Neural cell (in vitro differentiated cells): Measurements from ENCODE around the gene CCDC60. TPM values are rescaled to one million over a fixed set of nuclear protein-coding genes. Genes with fewer than 3 reads are reported as not detected.

Experiments
- H2AFZ ChIP-seq: fragments of 200-600, 300-800 bp; sonication (generic), shearing (Covaris generic); 2 replicates; pipeline ENCODE4 v1.6.0; 2014; ENCODE audit warnings: low read depth, mild to moderate bottlenecking, antibody characterized with exemption, low read length, moderate library complexity
- H3F3A ChIP-seq: fragments of 200-600 bp; shearing (Covaris generic); 2 replicates; pipeline ENCODE4 v1.6.1; 2016; ENCODE audit warnings: mild to moderate bottlenecking, moderate library complexity, mixed read lengths, antibody characterized with exemption, low read length; ENCODE audit not compliant: insufficient read depth, poor library complexity, severe bottlenecking
- H3K27ac ChIP-seq: fragments of 200-600, 300-800 bp; sonication (generic), shearing (Covaris generic); 2 replicates; pipeline ENCODE4 v1.5.1; 2014; ENCODE audit warnings: mild to moderate bottlenecking, low read length, moderate library complexity
- H3K27me3 ChIP-seq: fragments of 300-800, 200-600 bp; sonication (generic), shearing (Covaris generic); 2 replicates; pipeline ENCODE4 v1.6.0; 2014; ENCODE audit warnings: mild to moderate bottlenecking, low read depth, low read length, moderate library complexity; ENCODE audit not compliant: insufficient read depth
- H3K36me3 ChIP-seq: fragments of 300-800, 200-600 bp; sonication (generic), shearing (Covaris generic); 2 replicates; pipeline ENCODE4 v1.5.1; 2014; ENCODE audit warnings: mild to moderate bottlenecking, antibody characterized with exemption, low read length, moderate library complexity; ENCODE audit not compliant: insufficient read depth
- H3K4me2 ChIP-seq: fragments of 300-800, 200-600 bp; sonication (generic), shearing (Covaris generic); 2 replicates; pipeline ENCODE4 v1.6.0; 2014; ENCODE audit warnings: mild to moderate bottlenecking, low read length
- H3K4me3 ChIP-seq: fragments of 300-800, 200-600 bp; sonication (generic), shearing (Covaris generic); 2 replicates; pipeline ENCODE4 v1.5.1; 2014; ENCODE audit warnings: mild to moderate bottlenecking, low read length, moderate library complexity
- H3K79me2 ChIP-seq: fragments of 200-600 bp; shearing (Covaris generic); replicated peaks from 2 replicates; pipeline ENCODE4 v1.6.0; 2014; ENCODE audit warnings: mild to moderate bottlenecking, low read length, moderate library complexity; ENCODE audit not compliant: insufficient read depth
- H3K9ac ChIP-seq: fragments of 300-800, 200-600 bp; sonication (generic), shearing (Covaris generic); 2 replicates; pipeline ENCODE4 v1.6.1; 2016; ENCODE audit warnings: mild to moderate bottlenecking, low read length, mixed read lengths
- H3K9me2 ChIP-seq: fragments of 200-600 bp; shearing (Covaris generic); 2 replicates; pipeline ENCODE4 v1.6.1; 2016; ENCODE audit warnings: mild to moderate bottlenecking, low read length, mixed read lengths; ENCODE audit not compliant: insufficient read depth
- H3K9me3 ChIP-seq: fragments of 200-600, 300-800 bp; sonication (generic), shearing (Covaris generic); 2 replicates; pipeline ENCODE4 v1.6.1; 2016; ENCODE audit warnings: mild to moderate bottlenecking, mixed run types, low read length, moderate library complexity, mixed read lengths
- H4K20me1 ChIP-seq: fragments of 200-600 bp; shearing (Covaris generic); 2 replicates; pipeline ENCODE4 v1.6.1; 2016; ENCODE audit warnings: mild to moderate bottlenecking, mixed run types; ENCODE audit not compliant: insufficient read depth
- EP300 ChIP-seq: fragments of 450-650 bp; conservative IDR thresholded peaks from 2 replicates; pipeline ENCODE4 v1.6.1; 2014; ENCODE audit warnings: antibody characterized with exemption, mild to moderate bottlenecking, moderate library complexity; ENCODE audit not compliant: poor library complexity, severe bottlenecking
- EZH2 ChIP-seq: fragments of 200-600, 300-800 bp; shearing (Covaris generic), sonication (generic); IDR thresholded peaks from 2 replicates; pipeline ENCODE4 v1.6.1; 2014; ENCODE audit warnings: antibody characterized with exemption, low read length, borderline replicate concordance, mild to moderate bottlenecking; ENCODE audit not compliant: insufficient read depth, poor library complexity, severe bottlenecking
- MXI1 ChIP-seq: fragments of 450-650 bp; conservative IDR thresholded peaks from 2 replicates; pipeline ENCODE4 v1.6.1; 2014; ENCODE audit warnings: antibody characterized with exemption, mild to moderate bottlenecking; ENCODE audit not compliant: poor library complexity, severe bottlenecking
- POLR2AphosphoS5 ChIP-seq: IDR thresholded peaks from 2 replicates; pipeline ENCODE4 v1.6.1; 2012
- RAD21 ChIP-seq: fragments of 450-650 bp; conservative IDR thresholded peaks from 2 replicates; pipeline ENCODE4 v1.6.1; 2014; ENCODE audit warnings: antibody characterized with exemption, mild to moderate bottlenecking, moderate library complexity
- SMC3 ChIP-seq: fragments of 450-650 bp; conservative IDR thresholded peaks from 2 replicates; pipeline ENCODE4 v1.6.1; 2014; ENCODE audit warnings: antibody characterized with exemption, mild to moderate bottlenecking, moderate library complexity; ENCODE audit not compliant: poor library complexity
- TAF1 ChIP-seq: IDR thresholded peaks from 2 replicates; pipeline ENCODE4 v1.6.1; 2012; ENCODE audit warnings: low read depth
- polyA plus RNA-seq: library from polyadenylated mRNA; depleted of rRNA; stranded (reverse); fragments of >200 nt; gene quantifications from 2 replicates; pipeline ENCODE4 v1.2.3, GENCODE V29; 2014
- TF ChIP-seq, protein P1 (sequence below): fragments of 450-650 bp; IDR thresholded peaks from 2 replicates; pipeline ENCODE4 v1.5.1; 2014; ENCODE audit warnings: antibody characterized with exemption, mild to moderate bottlenecking, moderate library complexity; ENCODE audit not compliant: poor library complexity, severe bottlenecking
- TF ChIP-seq, protein P2 (sequence below): IDR thresholded peaks from 2 replicates; pipeline ENCODE4 v1.6.1; 2012; ENCODE audit warnings: borderline replicate concordance

The CCDC60 gene
- polyA plus RNA-seq, 1 donor from 2014 or later = not detected

DNA sequence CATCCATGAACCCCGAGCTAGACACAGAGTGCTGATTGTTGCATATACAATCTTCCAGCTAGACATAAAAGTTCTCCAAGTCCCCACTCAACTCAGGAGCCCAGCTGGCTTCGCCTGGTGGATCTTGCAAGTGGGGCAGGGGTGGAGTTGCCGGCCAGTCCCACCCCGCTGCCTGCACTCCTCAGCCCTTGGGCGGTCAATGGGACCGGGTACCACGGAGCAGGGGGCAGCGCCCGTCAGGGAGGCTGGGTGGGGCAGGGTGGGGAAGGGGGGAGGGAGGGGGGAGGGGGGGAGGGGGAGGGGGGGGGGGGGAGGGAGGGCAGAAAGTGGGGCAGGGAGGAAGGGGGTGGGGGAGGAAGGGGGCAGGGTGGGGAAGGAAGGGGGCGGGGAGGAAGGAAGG is 63.0 kb downstream of the CCDC60 start:
- Histone ChIP-seq H3K79me2 (no peaks in the 10 kb centered on the region), H3K27me3 (no peaks in the 10 kb centered on the region), H3K27ac (no peak overlapping the region), H3K4me3 (no peak overlapping the region), H4K20me1 (no peaks in the 10 kb centered on the region), H3K9me2 (no peaks in the 10 kb centered on the region), H3K36me3 (no peaks in the 10 kb centered on the region), H2AFZ (no peak overlapping the region), H3K4me2 (no peak overlapping the region), H3K9ac (no peak overlapping the region), H3K9me3 (no peaks in the 10 kb centered on the region), H3F3A (no peaks in the 10 kb centered on the region)
- TF ChIP-seq, protein P1, sequence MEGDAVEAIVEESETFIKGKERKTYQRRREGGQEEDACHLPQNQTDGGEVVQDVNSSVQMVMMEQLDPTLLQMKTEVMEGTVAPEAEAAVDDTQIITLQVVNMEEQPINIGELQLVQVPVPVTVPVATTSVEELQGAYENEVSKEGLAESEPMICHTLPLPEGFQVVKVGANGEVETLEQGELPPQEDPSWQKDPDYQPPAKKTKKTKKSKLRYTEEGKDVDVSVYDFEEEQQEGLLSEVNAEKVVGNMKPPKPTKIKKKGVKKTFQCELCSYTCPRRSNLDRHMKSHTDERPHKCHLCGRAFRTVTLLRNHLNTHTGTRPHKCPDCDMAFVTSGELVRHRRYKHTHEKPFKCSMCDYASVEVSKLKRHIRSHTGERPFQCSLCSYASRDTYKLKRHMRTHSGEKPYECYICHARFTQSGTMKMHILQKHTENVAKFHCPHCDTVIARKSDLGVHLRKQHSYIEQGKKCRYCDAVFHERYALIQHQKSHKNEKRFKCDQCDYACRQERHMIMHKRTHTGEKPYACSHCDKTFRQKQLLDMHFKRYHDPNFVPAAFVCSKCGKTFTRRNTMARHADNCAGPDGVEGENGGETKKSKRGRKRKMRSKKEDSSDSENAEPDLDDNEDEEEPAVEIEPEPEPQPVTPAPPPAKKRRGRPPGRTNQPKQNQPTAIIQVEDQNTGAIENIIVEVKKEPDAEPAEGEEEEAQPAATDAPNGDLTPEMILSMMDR = no peak
- TF ChIP-seq SMC3 = no peak
- no peak for TF ChIP-seq EP300
- TF ChIP-seq EZH2 = no peak
- no peak for TF ChIP-seq POLR2AphosphoS5
- TF ChIP-seq MXI1 = no peak
- no peak for TF ChIP-seq TAF1
- TF ChIP-seq, protein P2, sequence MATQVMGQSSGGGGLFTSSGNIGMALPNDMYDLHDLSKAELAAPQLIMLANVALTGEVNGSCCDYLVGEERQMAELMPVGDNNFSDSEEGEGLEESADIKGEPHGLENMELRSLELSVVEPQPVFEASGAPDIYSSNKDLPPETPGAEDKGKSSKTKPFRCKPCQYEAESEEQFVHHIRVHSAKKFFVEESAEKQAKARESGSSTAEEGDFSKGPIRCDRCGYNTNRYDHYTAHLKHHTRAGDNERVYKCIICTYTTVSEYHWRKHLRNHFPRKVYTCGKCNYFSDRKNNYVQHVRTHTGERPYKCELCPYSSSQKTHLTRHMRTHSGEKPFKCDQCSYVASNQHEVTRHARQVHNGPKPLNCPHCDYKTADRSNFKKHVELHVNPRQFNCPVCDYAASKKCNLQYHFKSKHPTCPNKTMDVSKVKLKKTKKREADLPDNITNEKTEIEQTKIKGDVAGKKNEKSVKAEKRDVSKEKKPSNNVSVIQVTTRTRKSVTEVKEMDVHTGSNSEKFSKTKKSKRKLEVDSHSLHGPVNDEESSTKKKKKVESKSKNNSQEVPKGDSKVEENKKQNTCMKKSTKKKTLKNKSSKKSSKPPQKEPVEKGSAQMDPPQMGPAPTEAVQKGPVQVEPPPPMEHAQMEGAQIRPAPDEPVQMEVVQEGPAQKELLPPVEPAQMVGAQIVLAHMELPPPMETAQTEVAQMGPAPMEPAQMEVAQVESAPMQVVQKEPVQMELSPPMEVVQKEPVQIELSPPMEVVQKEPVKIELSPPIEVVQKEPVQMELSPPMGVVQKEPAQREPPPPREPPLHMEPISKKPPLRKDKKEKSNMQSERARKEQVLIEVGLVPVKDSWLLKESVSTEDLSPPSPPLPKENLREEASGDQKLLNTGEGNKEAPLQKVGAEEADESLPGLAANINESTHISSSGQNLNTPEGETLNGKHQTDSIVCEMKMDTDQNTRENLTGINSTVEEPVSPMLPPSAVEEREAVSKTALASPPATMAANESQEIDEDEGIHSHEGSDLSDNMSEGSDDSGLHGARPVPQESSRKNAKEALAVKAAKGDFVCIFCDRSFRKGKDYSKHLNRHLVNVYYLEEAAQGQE = no peak
- no peak for TF ChIP-seq RAD21

DNA sequence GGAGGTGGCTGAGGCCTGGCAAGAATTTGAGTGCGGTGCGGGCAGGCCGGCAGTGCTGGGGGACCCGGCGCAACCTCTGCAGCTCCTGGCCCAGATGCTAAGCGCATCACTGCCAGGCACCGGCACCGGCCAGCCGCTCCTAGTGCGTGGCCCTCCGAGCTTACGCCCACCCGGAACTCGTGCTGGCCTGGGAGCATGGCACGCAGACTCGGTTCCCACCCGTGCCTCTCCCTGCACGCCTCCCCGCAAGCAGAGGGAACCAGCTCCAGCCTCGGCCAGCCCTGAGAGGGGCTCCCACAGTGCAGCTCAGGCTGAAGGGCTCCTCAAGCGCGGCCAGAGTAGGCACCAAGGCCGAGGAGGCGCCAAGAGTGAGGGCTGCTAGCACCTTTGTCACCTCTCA is 63.7 kb downstream of the CCDC60 start:
- H3F3A ChIP-seq = no peaks in the 10 kb centered on the region
- no peaks in the 10 kb centered on the region for H3K36me3 ChIP-seq
- no peaks in the 10 kb centered on the region for H3K79me2 ChIP-seq
- H3K27ac ChIP-seq = no peak overlapping the region
- no peaks in the 10 kb centered on the region for H3K27me3 ChIP-seq
- H2AFZ ChIP-seq = no peak overlapping the region
- TF ChIP-seq POLR2AphosphoS5 (no peak), MXI1 (no peak), EZH2 (no peak), SMC3 (no peak), EP300 (no peak), RAD21 (no peak), TAF1 (no peak)
- TF ChIP-seq, protein P2 = no peak
- TF ChIP-seq, protein P1 = no peak
- H3K9me2 ChIP-seq = no peaks in the 10 kb centered on the region
- no peaks in the 10 kb centered on the region for H4K20me1 ChIP-seq
- no peak overlapping the region for H3K9ac ChIP-seq
- no peaks in the 10 kb centered on the region for H3K9me3 ChIP-seq
- no peak overlapping the region for H3K4me3 ChIP-seq
- H3K4me2 ChIP-seq = no peak overlapping the region
